Measurements from ENCODE around the gene HOXC6.

Gene HOXC6

GRCh38 chr12:53990311-53991076, 37.7 kb upstream of the HOXC6 start:
- no peak for DNase-seq

DNA sequence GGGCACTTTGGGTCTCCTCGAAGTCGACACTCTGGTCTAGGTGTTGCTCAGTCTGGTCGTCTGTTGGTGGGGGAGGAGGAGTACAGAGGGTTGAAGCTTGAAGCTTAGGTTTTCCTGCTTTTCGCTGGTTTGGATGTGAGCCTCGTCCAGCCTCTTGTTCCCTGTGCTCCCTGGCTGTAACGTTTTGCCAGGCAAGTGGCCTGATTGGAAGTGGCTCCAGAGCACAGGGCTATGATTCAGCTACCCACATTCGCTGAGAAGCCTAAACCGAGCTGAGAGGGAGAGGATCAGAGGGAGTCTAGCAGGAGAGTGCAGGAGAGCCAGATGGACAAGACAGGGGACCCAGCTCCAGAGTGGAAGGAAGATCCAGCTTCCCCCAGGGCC, 37.2 kb upstream of the HOXC6 start:
- no peak for DNase-seq

GRCh38 chr12:53992377-53992889, 35.8 kb upstream of the HOXC6 start:
- DNase-seq: no peak

DNA sequence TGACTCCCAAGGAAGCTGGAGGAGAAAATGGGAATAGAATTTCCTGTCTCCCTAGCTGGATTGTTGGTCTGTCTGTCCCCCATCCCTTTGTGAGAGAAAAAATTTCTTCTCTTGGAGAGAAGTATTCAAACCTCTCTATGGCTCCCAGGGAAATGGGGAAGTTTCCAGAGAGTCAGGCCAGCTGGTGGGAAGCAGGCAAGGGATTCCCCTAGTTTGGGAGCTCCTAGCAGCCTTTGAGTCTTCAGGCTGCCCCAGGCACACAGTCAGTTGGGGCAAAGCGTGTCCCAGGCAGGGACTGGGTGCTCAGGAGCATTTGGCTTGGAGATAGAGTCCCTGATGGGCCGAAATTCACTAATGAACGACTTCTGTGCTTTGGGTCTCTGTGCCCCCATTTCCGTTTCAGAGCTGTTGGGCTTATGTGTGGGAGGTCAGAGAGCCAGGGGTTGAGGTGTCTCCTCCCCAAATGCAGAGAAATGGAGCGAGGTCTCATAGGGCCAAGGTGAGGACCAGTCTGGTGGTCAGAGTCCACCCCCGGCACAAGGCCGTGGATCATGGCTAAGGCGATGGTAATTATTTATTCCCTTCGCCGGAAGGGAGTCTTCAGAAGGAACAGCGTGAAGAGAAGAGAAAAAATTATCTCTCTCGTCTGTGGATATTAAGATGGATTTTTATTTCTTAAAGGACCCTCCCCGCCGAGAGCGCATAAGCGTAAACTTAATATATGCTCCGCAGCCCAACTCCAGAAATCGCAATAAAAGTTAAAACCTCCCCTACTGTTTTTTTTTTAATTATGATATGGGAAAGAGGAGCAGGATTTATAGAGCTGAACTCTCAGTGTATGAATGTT, 34.9 kb upstream of the HOXC6 start:
- no peak for DNase-seq

DNA sequence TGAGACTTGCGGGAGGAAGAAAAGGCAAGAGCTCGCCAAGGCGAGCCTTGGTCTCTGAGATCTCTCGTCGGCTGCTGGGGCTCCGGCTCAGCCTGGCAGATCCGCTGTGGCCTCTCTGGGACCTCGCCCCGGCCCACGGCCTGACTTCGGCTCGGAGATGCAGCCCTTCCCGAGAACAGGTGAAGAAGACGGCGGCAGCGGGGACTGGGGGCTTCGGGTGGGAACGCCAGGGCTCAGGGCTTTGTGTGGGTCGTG, 34.3 kb upstream of the HOXC6 start:
- DNase-seq: no peak

DNA sequence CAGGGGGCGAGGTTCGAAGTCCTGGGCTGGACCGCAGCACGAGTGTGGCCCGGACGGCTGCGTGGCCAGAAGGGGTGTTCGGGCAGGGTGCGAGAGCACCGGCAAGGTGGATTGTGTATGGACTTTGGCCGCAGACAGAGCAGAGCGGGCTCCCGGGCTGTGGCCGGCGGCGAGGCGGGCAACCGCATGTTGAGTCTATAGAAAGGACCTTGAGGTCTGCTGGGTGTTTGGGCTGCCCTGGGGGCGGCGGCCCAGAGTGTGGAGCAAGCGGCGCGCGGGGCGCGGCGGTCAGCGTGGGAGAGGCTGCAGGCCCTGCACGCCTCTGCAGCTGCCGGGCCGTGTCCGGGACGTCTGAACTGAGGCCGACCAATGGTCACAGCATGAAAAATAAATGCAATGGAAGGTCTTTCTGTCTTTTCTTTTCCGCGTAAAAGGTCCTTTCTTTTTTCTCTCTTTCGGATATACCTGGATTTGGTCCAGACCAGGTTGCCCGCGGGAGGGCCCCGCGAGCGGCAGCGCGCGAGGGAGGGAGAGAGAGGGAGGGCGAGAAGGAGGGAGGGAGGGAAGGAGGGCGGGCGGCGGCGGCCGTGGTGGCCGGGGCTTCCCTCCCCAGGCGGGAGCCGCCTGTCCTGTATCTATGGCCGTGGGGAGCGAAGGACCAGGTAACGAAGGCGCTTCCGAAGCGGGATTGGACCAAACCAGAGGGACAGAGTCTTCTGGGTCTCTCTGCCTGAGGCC, 33.8 kb upstream of the HOXC6 start:
- DNase-seq: no peak

- peak in 1 of 2 experiments; percentile 41 for DNase-seq
Observed at GRCh38 chr12:53995002-53995377, 33.2 kb upstream of the HOXC6 start.

GRCh38 chr12:53995378-53996239, 32.6 kb upstream of the HOXC6 start:
- no peak for DNase-seq

DNA sequence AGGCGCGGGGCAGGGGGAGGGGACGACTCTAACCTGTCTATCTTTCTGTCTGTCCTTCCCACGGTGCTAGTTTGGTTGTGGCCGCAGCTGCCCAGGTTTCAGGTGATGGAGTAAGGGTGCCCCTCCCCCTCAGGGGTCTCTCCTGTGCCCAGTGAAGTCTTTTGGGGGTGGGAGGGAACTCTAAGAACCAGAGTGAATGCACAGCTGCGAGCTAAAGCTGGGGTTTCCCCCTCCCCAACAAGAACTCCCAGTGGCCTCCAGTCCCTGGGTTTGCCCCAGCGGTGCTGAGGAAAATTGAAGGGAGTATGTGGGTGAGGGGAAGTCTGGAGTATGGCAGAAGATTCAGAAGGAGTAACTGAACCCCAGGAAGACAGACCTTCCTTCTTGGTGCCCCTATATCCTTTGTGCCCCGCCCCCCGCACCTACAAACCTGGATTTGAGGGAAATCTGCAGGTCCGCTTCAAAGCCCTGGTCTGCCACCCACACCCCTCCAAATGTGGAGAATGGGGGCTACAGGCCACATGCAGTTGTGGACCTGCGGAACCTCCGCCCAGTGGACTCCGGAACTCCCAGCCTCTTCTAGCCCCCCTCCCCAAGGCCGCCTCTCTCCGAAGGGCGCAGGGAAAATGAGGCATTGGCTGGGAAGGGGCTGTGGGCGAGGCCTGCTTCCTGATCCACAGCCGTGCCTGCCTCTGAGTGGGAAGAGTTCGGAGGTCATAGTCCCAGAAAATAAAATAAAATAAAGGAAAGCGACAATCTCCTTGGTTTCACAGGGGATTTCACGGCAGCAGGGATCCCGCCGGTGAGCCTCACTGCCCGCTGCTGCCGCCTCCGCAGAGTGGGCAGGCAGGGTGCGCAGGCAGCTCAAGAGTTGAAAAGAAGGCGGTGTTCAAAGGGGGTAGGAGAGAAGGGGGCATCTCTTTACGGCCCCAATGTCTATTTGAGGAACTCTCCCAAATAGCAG, 31.7 kb upstream of the HOXC6 start:
- no peak for DNase-seq

- no peak for DNase-seq
Observed at GRCh38 chr12:53997204-53998109, 30.8 kb upstream of the HOXC6 start.

DNA sequence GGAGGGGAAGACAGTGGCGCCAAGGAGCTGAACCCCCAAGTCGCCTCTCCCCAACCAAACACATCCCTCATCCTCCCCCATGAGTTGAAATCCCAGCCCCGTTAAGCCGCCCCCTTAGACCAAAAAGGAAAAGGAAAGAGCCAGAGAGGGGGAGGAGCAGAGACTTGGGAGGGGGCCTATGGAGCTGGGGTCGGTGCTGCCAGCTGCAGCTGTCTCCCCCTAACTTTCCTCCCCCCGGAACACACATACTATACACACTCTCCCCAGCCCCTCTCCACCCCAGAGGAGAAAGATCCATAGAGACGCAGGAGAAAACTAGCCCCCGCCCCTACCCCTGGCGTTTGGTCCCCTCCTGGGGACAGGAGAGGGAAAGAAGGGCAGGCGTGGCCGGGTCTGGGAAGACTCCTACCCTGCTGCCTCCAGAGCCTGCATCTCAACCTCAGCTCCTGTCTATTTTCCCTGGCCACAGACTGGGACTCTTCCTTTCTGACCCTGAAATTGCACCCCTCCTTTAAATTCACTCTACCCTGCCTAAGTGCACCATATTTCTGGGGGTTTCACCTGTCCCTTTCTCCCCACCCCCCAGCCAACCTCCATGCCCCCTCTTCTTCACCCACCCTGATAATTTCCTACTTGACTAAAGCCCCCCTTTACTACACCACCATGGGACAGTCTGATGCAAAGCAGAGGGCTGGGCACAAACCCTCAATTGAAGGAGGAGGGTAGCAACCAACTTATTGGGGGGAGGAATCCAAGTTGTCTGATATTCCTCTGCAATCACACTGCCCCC, 29.9 kb upstream of the HOXC6 start:
- no peak for DNase-seq

GRCh38 chr12:53998900-53999236, 29.4 kb upstream of the HOXC6 start:
- no peak for DNase-seq

- peak in 1 of 2 experiments; percentile 47 for DNase-seq
Observed at GRCh38 chr12:53999559-54000115, 28.6 kb upstream of the HOXC6 start.

- DNase-seq: no peak
Observed at GRCh38 chr12:54000116-54001114, 27.8 kb upstream of the HOXC6 start, which contains the start of gene HOXC9. HOXC9 (plus strand) TSS chr12:54000161; CDS start chr12:54000189, 28 bp downstream.

GRCh38 chr12:54001283-54002187, 26.7 kb upstream of the HOXC6 start:
- no peak for DNase-seq

- no peak for DNase-seq
Observed at GRCh38 chr12:54002278-54002914, 25.8 kb upstream of the HOXC6 start.

All from activated CD4-positive, alpha-beta T cell treated with anti-CD3 and anti-CD28 coated beads, Interleukin-2, amount 50 U/mL, for 48 hours (primary cell).